Activated CD8-positive, alpha-beta memory T cell treated with anti-CD3 and anti-CD28 coated beads for 4 hours (primary cell): ENCODE data around the gene SCN10A.

Source experiments
- DNase-seq, 2 donors: peaks; one replicate each; pipeline ENCODE4 v3.0.0-alpha.2; 2020; ENCODE audit warnings: low read depth in 2 of 2

SCN10A gene

DNA sequence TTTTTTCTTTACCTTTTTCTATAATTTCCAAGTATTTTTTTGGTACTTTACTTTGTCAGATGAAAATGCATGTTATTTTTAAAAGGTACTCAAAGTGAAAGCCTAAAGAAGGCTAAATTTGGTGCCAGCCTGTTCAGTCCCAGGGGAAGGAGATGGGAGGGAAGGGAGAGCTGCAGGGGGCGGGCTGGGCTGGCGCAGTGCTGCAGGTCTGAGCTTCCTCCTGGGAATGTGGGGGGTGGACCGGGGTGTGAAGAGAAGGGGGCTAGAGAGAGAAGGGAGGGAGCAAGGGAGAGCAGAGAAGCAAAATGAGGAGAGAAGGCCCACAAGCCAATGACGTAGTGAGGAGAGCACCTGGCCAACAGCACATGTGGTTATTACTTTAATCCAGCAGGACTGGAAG lies 95.6 kb downstream of the SCN10A start:
- DNase-seq, result no peak

DNA sequence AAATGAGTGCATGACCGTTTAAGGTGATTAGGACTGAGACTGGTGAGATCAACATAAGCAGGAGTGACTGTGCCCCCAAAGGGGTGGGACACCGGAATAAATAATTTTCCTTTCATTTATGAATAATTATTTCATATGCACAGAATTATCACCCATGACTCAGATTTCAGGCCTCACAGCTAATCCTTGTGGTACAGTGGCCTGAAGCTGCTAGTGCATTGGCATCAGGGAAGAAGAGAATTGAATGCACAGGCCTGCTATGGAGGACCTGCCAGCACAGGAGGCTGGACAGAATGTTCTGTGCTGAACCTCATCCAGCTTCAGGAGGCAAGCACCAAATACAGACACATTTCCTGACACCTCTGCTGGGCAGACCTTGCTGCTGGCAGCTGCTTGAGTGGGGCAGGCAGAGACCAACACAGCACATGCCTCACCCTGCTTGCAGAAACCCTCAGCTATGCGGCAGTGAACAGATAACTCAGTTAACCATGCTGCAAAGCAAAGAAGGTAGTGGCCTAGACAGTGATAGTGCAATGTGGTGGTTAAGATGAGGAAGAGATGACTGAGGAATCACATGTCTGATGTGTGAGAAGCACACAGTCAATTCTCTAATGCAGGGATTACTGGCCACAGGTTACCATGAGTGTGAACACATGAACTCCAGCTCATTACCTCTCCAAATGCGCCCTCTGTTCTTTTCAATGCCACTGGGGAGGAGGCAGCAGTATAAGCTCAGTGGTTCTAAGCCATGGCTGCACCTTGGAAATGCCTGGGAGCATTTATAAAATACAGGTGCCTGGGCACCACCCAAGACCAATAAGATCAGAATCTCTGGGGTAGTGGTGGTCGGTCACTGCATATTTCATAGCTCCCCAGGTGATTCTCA lies 98.4 kb downstream of the SCN10A start:
- DNase-seq, result no peak

DNA sequence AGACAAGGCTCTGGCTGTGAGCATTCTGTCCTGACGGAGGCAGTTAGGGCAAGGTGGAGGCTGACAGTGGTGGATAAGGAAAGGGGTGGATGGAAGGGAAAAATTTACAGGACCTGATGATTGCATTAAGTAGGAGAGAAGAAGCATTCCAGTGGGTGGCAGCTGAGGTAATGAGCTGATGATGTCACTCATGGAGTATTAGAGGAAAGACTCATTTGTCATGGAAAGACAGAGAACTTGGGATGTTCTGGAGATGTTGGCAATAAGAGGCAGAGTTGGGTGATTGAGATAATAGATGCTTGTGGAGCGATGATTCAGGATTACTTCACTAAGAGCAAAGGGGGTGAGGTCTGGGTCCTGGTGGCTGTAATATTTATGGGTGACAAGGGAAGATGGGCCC lies 102.9 kb downstream of the SCN10A start:
- DNase-seq, result no peak

DNA sequence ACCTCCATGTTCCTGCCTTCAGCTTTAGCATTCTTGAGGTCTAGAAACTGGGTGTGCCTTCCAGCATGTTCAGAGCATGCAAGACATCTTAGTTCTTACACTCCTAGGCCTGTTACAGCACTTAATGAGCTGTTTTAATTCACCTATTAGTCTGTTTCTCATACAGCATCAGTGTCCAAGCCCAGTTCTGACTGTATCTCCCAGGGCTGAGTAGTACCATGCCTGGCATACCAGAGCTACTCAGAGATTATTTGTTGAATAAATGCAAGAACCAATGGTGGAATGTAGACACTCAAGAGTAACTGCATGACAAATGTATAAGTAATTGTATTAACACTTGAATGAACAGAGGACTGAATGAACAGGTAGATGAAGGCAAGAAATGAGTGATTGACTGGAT lies 104.7 kb downstream of the SCN10A start:
- no peak for DNase-seq

DNA sequence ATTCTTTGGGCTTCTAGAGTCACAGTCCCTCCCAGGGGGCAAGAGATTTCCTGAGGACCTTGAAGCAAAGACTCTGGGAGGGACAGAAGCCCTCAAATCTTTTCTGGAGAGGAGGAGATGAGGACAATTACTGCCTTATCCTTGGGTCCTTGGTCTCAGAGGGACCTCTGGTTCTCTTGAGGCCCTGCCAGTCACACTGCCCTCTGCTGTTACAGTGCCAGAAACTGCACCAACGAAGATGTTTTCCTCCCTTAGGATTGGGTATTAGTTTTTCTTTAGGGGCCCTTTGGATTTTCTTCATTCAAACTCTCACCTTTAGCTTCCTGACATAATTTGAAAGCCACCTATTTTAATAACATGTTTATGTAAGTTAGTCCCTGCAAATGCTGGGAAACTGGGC lies 108.3 kb downstream of the SCN10A start:
- no peak for DNase-seq

DNA sequence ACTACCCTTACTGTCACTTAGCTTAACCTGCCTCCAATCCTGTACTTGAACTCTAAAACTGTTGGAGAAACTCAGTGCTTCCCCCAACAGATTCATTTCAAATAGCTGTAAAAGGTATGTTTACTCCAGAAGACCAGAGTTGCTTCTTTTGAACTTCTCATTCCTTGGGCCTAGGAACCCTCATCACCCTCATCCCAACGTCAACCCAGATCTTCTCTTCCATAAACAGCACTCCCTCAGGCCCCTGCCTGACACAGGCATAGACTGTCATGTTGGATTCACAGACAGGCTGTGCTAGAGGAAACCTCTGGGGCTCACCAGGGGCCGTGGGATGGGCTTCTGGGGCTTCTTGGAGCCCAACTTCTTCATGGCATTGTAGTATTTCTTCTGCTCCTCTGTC lies 109.1 kb downstream of the SCN10A start:
- DNase-seq, result no peak

DNA sequence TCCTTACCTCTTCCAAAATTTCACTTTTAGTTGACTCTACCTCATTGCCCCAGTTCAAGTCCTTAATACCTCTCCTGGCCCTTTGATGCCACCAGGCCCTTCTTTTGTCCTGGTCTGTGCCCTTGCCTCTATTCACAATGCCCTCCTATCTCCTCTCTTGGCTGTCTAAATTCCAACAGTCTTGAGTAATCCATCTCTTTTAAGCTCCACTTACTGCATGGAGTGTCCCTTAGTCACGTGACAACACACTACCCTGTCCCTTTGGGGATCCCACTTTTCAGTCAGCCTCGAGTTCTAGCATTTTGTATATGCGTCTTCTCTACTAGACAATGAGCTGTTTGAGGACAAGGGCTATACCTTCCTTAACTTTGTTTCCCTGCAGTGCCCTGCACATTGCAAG lies 113.8 kb downstream of the SCN10A start:
- DNase-seq, result no peak

DNA sequence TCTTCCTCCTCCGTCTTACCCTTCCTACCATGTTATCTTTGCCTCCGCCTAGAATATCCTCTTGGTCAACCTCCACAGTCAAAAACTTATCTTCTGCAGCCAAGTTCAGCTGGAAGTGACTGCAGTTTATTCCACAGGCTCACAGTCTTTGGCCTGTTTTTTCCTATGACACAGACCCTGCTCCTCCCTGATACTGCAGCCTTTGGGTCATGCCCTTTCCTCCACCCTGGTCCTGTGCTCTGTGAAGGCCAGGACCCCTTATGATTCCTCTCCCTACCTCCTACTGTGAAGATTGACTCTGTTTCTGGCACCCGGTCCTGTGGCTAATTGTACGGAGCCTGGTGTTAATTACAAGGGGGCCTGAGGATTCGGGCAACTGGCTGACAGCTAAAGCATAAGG lies 117.3 kb downstream of the SCN10A start:
- DNase-seq, result no peak

DNA sequence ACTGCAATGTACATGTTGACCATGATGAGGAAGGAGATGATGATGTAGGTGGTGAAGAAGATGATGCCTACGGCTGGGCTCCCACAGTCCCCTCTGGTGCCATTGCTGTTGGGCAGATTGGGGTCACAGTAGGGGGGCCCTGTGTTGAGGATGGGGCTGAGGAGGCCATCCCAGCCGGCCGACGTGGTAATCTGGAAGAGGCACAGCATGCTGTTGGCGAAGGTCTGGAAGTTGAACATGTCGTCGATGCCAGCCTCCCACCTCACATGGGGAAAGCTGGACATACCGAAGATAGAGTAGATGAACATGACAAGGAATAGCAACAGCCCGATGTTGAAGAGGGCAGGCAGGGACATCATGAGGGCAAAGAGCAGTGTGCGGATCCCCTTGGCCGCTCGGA lies 118.0 kb downstream of the SCN10A start:
- DNase-seq, result no peak

DNA sequence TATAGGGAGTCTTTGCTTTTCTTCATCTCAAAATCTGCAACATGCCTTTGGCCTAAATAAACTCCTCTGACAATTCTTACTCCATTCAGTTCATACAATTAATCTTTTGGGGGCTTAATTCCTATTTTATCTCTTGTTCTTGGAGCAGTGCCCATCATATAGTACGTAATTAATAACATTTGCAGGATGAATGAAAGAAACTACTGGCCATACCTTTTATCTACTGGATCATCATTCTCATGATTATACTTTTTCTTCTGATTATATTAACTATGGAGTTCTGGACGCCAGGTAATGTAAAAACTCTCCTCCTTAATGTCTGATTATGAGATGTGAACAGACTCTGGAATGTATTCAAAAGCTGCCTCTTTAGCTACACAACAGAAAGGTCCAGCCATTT lies 120.0 kb downstream of the SCN10A start:
- no peak for DNase-seq

DNA sequence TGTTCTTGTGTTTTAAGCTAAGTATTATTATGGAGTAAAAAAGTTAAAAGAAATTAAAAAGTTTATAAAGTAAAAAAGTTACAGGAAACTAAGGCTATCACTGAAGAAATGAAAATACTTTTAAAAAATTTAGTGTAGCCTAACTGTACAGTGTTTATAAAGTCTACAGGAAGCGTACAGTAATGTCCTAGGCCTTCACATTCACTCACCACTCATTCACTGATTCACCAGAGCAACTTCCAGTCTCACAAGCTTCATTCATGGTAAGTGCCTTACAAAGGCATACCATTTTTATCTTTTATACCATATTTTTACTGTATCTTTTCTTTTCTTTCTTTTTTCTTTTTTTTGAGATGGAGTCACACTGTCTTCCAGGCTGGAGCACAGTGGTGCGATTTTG lies 125.8 kb downstream of the SCN10A start:
- no peak for DNase-seq

DNA sequence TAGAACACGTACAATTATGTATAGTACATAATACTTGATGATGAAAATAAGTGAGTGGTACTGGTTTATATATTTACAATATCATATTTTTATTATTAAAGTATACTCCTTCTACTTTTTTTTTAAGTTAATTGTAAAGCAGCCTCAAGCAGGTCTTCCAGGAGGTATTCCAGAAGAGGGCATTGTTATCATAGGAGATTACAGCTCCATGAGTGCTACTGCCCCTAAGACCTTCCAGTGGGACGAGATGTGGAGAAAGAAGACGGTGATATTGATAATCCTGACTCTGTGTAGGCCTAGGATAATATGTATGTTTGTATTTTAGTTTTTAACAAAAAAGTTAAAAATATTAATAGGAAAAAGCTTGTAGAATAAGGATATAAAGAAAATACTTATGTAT lies 126.2 kb downstream of the SCN10A start:
- DNase-seq, result no peak

DNA sequence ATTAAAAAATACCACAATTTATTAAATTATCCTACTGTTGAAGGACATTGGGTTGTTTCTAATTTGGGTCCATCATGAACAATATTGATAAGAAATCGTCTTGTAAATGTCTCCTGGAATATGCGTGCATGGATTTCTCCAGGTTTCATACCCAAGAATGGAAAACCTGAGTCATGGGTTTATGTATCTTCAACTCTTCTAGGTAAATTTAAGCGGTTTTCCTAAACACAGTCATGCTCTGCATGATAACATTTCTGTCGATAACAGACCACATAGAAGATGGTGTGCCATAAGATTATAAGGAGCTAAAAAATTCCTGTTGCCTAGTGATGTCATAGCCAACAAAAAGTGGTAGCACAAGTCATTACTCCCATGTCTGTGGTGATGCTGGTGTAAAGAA lies 126.7 kb downstream of the SCN10A start:
- no peak for DNase-seq

DNA sequence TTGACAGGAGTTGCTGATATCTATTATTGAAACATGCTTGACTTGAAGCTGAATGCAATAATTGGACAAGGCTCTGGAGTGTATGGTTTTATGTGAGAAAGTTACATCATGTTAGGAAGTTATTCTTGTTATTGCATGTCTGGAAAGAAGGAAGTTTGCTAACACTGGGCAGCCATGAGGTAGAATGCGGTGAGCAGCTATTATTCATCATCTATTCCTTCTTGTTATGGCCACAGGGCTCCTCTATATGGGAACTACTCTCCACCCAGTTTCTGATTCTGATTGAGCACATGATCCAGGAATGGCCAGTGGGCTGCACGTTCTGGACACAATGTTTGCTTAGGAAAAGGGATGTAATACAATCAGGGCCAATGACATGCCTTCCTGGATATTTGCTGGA lies 128.7 kb downstream of the SCN10A start:
- DNase-seq, result no peak

DNA sequence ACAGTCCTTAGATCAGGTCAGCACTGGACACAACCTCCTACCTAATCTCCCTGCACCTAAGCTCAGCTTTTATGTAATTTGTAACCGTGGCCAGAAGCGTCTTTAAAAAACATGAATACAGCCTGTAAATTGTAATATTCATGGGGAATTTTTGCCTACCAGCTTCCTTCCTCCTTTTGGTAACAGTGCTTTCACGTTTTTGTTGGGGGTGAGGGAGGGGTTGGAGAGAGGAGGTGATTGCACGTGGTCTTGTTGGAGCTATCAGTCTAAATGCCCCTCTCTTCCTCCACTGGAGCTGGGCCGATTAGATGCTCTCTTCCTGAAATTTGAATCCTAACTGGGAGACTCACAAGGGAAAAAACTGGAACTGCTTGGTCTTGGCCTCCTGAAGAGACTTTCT lies 131.5 kb downstream of the SCN10A start:
- no peak for DNase-seq

DNA sequence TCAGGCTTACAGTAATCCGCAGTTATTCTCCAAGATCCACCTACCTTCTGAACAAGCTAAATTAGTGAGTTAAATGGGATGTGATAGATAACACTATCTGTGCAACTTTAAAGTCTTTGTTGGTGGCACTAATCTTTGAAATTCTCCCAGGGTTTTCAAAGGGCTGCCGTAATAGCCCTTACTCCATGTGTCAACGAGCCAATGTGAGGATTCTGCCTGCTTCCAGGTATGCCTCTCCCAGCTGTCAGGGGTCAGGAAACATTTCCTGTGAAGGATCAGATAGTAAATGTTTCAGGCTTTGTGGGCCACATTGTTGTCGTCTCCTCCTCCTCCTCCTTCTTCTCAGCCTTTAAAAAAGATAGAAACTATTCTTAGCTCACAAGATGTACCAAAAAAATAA lies 146.3 kb downstream of the SCN10A start:
- no peak for DNase-seq

DNA sequence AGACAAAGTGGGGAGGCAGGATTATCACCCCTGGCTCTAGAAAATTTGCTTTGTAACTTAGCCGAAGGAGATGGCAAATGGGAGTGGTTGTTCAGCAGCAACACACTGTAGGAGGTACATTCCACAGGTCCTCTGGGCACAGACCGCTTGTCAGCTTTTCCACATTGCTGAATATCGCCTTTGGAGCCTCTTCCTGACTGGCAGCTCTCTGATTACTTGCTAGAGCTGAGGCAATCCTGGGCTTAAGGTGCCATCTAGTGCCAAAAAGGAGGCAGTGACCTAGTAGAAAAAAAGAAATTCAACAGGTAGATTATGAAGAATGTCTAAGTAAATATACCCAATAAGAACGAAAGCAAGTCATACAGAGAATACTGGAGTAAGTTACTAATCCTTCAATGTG lies 153.5 kb downstream of the SCN10A start:
- DNase-seq, result no peak

DNA sequence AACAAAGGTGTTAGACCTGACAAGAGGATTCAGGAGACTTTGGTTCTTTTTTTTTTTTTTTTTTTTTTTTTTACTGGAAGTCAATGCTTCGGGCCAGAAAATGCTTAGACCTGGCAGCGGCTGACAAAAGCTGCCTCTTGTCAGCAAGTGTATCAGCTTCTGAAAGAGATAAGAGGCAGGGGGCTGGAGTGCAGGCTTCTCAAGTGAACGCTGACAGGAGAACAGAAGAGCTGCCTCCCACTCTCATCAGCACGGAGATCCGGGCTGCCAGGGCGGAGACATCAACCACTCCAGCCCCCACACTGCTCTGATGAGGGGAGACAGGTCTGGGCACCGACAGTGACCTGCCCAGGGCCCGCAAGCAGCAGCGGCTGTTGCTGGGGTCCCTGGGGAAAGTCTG lies 157.2 kb downstream of the SCN10A start:
- DNase-seq, result no peak

DNA sequence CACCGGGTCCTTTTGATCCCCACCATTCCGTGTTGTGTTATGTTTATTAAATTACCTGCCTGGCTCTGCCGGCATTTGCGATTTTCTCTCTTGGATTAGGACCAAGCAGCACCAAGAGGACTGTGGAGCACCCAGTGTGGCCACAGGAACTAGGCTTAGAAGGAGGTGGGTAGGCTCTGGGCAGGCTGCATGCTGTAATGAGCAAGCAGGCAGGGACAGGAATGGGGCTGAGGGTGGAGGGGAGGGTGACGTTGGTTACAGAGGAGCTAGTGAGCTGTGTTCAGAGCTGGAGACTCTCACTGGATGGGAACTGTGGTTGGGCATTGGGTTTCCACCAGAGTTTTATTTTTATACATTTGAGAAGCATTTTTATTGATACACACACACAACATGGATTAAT lies 158.6 kb downstream of the SCN10A start:
- no peak for DNase-seq

DNA sequence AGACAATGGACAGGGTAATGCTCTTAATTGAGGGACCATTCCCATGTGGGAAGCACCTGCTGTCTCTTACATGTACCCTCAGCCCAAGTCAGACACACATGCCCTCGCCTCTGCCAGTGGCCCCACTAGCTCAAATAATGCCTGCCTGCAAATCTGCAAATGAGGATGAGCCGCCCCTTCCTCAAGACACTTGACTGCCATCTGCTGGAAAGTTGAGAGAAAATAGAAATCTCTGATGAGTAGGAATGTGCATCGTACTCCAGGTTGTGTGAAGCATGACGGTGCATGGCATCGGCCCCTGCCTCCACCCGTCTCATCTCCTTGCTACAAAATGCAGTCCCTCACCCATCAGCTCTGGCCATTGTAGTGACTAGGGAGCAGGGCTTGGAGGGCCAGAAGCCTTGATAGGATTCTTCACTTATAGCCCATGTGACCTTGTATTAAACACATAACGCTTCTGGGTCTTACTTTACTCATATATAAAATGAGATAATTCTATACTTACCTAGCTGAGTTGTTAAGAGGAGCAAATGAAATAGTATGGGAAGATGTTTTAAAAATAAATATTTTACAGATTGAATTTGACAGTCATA lies 160.2 kb downstream of the SCN10A start:
- DNase-seq, result no peak

DNA sequence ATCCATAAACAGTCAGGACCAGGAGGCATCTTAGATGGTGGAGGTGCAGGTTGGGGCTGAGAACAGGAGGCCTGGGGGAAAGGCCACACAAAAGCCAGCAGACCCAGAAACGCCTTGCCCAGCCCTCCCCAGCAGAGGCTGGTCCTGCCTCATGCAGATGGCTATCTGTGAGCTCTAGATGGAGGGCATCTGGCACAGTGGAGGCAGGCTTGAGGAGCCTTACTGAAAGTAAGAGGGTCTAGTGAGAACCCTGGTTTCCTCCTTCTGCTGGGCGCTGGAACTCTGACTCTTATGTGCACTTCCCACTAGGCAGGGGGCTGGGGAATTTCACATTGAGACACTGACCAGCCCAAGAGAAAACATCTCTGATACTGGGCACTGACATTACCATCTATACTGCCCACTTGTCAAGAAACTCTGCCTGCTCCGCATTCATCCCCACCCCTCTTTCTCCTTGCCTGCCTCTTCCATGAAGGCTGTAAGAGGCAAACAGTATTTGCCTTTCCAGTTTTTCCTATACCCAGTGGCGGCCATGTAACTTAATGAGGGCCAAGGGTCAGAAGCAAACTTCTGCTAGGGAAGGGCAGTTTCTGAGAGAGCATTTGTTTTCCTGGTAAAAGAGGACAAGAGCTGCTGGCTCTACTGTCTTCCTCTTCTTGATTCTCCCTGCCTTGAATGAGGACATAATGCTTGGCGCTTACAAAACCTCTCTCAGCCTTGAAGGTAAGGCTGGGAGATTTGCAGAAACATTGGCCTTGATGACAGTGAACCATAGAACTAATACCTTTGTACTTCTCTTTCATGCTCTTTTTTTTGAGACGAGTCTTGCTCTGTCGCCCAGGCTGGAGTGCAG lies 162.1 kb downstream of the SCN10A start:
- no peak for DNase-seq

DNA sequence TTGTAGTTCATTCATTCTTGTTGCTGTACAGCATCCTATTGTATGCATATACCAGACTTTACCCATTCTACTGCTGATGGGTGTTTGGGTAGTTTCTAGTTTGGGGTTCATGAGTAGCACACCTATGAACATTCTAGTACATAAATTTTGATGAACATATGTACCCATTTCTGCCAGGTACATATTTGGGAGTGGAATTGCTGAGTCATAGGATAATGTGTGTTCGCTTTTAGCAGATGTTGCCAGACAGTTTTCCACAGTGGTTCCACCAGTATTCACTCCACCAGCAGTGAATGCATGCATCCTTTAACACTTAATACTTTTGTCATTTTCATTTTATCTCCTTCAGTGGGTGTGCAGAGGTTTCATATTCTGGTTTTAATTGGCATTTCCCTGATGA lies 163.1 kb downstream of the SCN10A start:
- no peak for DNase-seq
